ENCODE results near the gene PLRG1.

GRCh38 chr4:154562697-154563254 is 12.6 kb upstream of the PLRG1 start, which contains the start of gene FGB:
- TF ChIP-seq CTCF (conservative IDR thresholded peaks at IDR 0.05 in 1 of 2, IDR thresholded peaks at IDR 0.05 in 1 of 2; ENCODE audit: extremely low read depth in 1 of 2, insufficient read depth in 1 of 2, low read depth in 1 of 2, low read length in 2 of 2) = no peak
- TF ChIP-seq EZH2 (IDR thresholded peaks at IDR 0.05; ENCODE audit: borderline replicate concordance, low read length) = no peak
